BJ (cell line): ENCODE results near the gene MPP2. TPM values are rescaled to one million over a fixed set of nuclear protein-coding genes. Genes with fewer than 3 reads are reported as not detected.

Experiments
- CTCF ChIA-PET: fragments of 350-600 bp; formaldehyde crosslinking; extraction: SDS; loops from one replicate; lab custom pipeline; 2021; ENCODE audit warnings: antibody characterized with exemption, inconsistent platforms; lab: Yijun Ruan, JAX
- POLR2A ChIA-PET: fragments of 300-600 bp; sonication (Branson Sonifier 250); formaldehyde crosslinking; extraction: SDS; loops from one replicate; lab custom pipeline; 2021; ENCODE audit warnings: antibody characterized with exemption; lab: Charles Lee
- DNase-seq: peaks from one replicate; pipeline ENCODE4 v3.0.0-alpha.2; 2011; ENCODE audit warnings: low read depth
- H3K27me3 ChIP-seq: 2 replicates; pipeline ENCODE4 v1.6.0; 2011; ENCODE audit warnings: low read length; ENCODE audit not compliant: control insufficient read depth, insufficient read depth
- H3K36me3 ChIP-seq: 2 replicates; pipeline ENCODE4 v1.5.1; 2011; ENCODE audit warnings: low read length; ENCODE audit not compliant: control insufficient read depth, insufficient read depth
- H3K4me3 ChIP-seq: 2 replicates; pipeline ENCODE4 v1.5.1; 2011; ENCODE audit warnings: low read depth, mild to moderate bottlenecking, control low read depth, low read length
- polyA plus RNA-seq: library from polyadenylated mRNA; depleted of rRNA; stranded (reverse); fragments of >200 nt; gene quantifications from 2 replicates; pipeline ENCODE4 v1.2.3, GENCODE V29; 2011
- TF ChIP-seq, protein P1 (sequence below): IDR thresholded peaks from 2 replicates; pipeline ENCODE4 v1.5.1; 2011; ENCODE audit warnings: low read depth, mild to moderate bottlenecking, control low read depth, inconsistent platforms, low read length, moderate library complexity; ENCODE audit not compliant: insufficient read depth

MPP2 gene
- polyA plus RNA-seq, 1 experiment = 5.3 TPM

GRCh38 chr17:43860927-43861622, 46.3 kb downstream of the MPP2 start:
- no peak overlapping the region for H3K4me3 ChIP-seq
- ChIA-PET CTCF (interaction anchor here (0.6 to 9.1 kb wide), 3 partner anchors 8 to 94 kb away, joined by 3 to 63 read pairs (median 4); partner anchors contain the start of gene CD300LG), POLR2A (no interaction called here)
- peaks cover 35% of the 10 kb centered on the region for H3K27me3 ChIP-seq
- DNase-seq = no peak
- TF ChIP-seq, protein P1, sequence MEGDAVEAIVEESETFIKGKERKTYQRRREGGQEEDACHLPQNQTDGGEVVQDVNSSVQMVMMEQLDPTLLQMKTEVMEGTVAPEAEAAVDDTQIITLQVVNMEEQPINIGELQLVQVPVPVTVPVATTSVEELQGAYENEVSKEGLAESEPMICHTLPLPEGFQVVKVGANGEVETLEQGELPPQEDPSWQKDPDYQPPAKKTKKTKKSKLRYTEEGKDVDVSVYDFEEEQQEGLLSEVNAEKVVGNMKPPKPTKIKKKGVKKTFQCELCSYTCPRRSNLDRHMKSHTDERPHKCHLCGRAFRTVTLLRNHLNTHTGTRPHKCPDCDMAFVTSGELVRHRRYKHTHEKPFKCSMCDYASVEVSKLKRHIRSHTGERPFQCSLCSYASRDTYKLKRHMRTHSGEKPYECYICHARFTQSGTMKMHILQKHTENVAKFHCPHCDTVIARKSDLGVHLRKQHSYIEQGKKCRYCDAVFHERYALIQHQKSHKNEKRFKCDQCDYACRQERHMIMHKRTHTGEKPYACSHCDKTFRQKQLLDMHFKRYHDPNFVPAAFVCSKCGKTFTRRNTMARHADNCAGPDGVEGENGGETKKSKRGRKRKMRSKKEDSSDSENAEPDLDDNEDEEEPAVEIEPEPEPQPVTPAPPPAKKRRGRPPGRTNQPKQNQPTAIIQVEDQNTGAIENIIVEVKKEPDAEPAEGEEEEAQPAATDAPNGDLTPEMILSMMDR = no peak
- H3K36me3 ChIP-seq = no peaks in the 10 kb centered on the region

- no peak for DNase-seq
- no peak overlapping the region for H3K4me3 ChIP-seq
- no peaks in the 10 kb centered on the region for H3K36me3 ChIP-seq
- CTCF ChIA-PET = interaction anchor here (1.0 to 9.1 kb wide), 3 partner anchors 14 to 283 kb away, joined by 3 to 63 read pairs (median 8); partner anchors contain the start of gene CD300LG
- POLR2A ChIA-PET = no interaction called here
- TF ChIP-seq, protein P1 = no peak
- H3K27me3 ChIP-seq = peaks cover 36% of the 10 kb centered on the region
Observed at GRCh38 chr17:43860077-43860725, 47.1 kb downstream of the MPP2 start.

DNA sequence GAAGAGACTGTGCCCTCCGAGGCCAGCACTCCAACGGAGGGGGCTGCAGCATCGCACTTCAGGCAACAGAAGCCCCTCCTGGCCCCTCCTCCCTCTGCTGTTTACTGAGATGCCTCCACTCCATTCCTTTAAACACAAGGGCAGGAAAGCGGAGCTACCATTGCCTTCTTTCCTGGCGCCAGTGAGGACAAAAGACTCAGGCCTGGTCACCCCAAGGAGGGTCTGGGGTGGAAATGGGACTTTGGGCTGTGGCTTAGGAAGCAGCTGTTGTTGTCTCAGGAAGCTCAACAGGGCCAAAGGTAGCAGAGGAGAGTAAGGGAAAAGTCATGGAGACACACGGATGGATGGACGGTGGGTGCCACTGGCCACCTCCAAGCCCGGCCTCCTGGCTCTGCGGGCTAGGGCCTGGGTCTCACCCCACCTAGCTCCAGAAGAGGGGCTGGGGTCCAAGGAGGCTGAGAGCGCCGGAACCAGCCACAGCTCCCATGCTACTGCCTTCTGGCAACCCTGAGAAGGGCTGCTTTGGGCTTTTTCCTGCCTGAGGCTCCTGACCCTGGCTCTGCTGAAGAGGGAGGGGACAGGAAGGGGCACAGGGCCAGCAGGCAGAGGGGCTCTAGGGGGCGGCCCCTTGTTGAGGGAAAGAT, 49.3 kb downstream of the MPP2 start:
- Histone ChIP-seq H3K27me3 (peaks cover 44% of the 10 kb centered on the region), H3K36me3 (no peaks in the 10 kb centered on the region), H3K4me3 (no peak overlapping the region)
- CTCF ChIA-PET = interaction anchor here (0.6 to 9.1 kb wide), 2 partner anchors 12 to 1671 kb away, joined by 3 to 63 read pairs; partner anchors contain the start of gene CD300LG
- POLR2A ChIA-PET = no interaction called here
- TF ChIP-seq, protein P1 = no peak
- DNase-seq = no peak

DNA sequence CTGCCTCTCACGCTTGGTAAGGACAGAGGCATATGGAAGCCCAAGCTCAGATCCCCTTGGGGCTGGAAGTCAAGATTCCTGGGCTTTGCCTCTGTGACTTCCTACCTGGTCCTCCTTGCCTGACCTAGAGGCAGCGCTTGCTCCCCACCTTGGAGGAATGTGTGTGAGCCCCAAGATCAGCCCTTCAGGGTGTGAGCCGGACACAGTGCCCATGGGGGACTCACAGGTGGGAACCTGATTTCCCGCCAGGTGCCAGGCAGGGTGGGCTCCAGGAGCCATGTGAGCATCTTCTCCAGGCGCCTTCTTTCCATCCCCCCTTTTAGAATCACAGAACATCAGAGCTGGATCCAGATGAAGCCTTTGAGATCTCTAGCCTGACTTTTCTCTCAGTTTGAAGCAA, 50.2 kb downstream of the MPP2 start:
- Histone ChIP-seq H3K27me3 (peaks cover 48% of the 10 kb centered on the region), H3K4me3 (no peak overlapping the region), H3K36me3 (no peaks in the 10 kb centered on the region)
- POLR2A ChIA-PET = no interaction called here
- no peak for DNase-seq
- CTCF ChIA-PET = interaction anchor here (0.6 to 9.1 kb wide), 3 partner anchors 11 to 1670 kb away, joined by 3 to 63 read pairs (median 3); partner anchors contain the start of gene CD300LG
- TF ChIP-seq, protein P1 = no peak

DNA sequence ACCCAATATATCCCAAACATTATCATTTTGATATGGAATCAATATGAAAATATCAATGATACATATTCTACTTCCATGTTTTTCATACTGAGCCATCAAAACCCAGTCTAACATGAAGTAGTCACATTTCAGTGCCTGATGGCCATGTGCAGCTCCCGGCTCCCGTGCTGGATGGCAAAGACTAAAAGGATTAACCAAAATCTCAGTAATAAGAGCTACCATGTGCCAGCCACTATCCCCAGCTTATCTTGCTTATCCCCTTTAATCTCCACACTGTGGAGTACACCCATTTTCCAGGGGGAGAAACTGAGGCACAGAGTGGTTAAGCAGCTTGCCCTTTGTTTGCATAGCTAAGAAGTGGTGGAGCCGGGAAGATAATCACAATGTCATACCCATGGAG, 51.2 kb downstream of the MPP2 start:
- peaks cover 46% of the 10 kb centered on the region for H3K27me3 ChIP-seq
- POLR2A ChIA-PET = no interaction called here
- no peaks in the 10 kb centered on the region for H3K36me3 ChIP-seq
- no peak for DNase-seq
- CTCF ChIA-PET = interaction anchor here (1.0 to 9.1 kb wide), 6 partner anchors 10 to 88 kb away, joined by 3 to 63 read pairs (median 4); partner anchors contain the start of gene CD300LG
- TF ChIP-seq, protein P1 = no peak
- no peak overlapping the region for H3K4me3 ChIP-seq
